ENCODE results near the gene BRD1.
"Not testable (repeated sequence)": the region's sequence is repeated elsewhere in the genome, so short reads cannot be mapped to it uniquely, and the experiment has no call there.

Gene BRD1

DNA sequence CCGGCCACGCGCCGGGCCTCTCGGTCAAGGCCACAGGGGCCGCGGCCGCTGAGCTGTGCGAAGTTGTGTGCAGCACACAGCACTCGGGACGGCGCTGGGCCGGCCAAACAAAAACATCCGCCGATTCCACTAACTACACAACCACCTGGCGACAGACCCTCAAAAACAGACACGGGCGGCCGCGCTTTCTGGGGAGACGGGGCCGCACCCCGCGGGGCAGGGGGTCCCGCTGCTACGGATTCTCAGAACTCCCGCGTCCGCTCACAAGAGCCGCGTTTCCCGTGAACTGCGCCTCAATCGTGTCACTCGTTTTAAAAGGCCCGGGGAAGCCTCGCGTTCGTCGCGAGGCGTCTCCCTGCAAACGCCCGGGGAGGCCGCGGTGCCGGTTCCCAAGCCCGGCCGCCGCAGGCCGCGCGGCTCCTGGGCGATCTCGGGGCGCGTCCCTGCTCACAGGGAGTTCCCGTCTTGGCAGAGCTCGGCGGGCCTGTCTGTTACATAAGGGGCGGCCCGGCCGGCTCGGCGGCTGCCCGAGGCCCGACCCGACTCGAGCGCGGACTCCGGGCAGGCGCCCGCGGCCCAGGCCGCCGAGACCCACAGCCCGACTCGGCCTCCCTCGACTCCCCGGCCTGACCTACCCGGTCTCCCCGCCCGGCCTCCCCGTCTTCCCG lies 936 bp downstream of the BRD1 start:
- DNase-seq (ENCODE audit: low read depth in 2 of 2), result no peak

DNA sequence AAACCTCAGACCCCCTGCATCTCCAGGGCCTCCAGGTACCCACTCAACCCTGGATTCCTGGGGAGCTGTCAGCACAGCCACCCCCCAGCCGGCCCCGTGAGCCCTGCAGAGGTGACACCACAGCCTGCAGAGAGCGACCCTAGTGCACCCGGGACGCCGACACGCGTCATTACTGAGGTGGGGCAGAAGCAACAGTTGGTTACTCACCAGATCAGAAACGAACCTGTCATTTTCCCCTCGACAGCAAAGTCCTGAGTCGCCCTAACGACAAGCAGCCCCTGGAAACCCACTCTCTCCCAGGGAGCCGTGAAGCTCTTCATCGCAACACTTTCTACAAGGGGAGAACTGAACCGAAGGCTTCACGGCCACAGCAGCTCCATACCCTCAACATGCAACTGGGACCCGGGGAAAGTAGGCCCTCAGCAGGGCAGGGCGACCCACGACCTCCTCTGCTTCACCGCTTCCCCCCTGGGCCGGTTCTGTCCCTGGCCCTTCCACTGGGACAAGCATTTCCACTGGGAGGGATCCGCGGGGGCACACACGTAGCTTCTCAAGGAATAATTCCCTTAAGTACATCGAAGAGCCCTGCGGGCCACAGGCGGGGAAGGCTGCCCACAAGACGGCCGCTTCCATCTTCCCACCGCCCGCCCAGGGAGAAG lies 1.6 kb downstream of the BRD1 start:
- DNase-seq (ENCODE audit: low read depth in 2 of 2), result peak; percentile 59 to 62

DNA sequence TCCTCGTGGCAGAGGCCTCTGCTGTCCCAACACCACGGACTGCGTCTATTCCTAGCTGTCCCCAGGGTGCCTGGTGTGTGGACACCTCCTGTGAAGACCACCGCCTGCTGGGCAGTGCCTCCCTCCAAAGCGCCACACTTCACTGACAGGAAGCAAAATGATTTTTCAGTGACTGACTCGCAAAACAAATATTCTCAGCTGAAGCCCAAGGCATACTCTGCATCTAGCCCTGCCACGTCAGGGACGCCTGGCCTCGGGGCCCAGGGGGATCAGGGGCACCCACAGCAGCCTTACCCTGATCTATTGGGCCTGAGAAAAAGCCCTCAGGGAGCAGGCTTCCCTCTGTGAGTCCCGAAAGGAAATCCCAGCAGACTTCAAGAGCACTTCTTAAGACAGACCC lies 2.2 kb downstream of the BRD1 start:
- no peak for DNase-seq (ENCODE audit: low read depth in 2 of 2)

DNA sequence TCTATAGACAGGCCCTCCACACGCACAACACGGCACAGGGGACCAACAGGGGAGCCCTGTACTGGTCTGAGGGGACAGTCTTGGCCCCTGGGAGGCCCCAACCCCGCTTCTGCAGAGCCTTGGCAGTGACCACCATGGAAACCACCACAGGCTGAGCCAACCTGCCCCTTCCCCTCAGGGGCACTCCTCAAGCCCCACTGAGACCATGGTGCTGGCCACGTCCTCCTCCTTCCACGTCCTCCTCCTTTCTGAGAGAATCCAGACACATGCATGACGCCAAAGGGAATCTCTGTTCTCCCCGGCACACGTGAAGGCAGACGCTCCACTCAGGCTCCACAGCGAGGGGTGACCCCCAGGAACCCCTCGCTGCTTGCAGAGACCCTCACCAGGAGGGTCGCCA lies 2.7 kb downstream of the BRD1 start:
- DNase-seq (ENCODE audit: low read depth in 2 of 2), result no peak

DNA sequence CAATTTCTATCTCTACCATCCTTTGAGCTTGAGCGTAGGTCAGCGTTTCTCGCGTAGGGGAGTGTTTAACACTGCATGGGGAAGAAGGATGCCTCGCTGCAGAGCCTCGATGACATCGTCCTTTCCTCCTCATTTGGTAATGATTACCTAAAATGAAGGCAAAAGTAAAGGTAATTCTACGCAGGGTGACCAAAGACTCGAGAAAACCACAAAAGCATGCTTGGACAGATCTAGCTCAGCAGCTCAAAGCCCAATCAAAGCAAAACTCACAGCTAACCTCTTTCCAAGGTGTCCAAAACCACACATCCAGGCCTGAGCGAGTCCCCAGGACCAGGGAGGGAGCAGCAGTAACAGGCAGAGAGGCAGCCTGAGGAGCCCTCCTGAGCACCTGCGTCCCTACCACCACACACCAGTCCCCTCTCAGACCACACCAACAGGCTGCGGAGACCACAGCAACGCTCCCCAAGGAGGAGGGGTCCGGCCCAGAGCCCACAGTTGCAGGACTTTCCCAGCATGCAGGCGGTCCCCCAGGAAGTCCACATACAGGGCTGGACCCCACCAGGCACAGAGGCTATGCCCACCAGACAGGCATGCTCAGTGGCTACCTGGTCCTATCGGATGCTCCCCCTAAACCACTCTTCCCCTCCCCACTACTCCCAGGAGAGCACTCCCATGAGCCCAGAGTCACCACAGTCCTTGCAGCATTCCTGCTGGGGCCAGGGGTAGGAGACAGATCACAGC lies 3.3 kb downstream of the BRD1 start:
- DNase-seq (ENCODE audit: low read depth in 2 of 2), result no peak

DNA sequence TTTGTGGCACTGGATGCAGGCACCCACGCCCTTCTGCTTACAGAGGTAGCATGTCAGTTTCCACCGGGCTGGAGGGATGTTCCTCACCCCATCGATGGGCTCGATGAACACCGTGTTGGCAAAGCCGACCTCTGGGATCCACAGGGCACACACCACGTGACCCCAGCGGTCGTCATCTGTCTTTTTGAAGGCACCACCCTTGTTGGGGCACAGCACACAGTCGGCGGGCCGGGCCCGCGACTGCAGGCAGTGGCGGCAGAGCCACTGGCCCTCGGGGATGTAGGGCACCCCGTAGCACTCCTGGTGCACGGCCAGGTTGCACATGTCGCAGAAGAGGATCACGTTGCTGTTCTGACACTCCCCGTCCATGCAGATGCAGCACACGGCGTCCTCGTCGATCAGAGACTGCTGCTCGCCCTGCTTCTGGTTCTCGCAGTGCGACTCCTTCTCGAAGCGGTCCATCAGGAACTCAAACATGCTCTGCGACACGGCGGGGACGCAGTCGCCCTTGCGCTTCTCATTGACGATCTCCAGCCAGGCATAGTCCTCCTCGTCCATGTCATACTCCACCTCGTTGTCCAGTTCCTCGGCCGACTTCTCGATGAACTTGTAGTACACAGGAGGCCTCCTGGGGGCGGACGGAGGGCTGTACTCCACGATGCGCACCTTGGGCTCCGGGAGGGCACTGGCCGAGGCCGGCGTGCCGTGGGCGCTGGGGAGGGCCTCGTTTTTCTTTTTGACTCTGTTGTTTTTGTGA lies 4.2 kb downstream of the BRD1 start:
- DNase-seq (ENCODE audit: low read depth in 2 of 2), result no peak

DNA sequence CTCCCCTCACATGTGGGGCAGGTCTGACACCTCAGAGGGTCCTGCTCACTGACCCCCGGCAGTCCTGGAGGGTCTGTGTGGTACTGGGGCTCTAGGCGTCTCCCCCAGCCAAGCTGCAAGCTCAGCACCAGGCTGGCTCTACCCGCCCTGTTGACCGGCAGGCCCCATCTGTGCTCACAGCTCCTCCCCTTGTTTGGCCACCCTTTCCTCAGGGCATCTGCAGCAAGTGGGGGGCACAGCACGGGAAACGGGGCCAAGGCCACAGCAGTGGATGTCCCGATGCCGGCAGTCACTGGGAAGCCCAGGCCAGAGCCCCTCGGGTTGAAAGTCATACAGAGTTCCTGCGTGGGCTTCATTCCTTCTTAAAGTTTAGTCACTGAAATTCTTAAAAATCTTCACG lies 5.9 kb downstream of the BRD1 start:
- not testable (repeated sequence) for DNase-seq (ENCODE audit: low read depth in 2 of 2)

DNA sequence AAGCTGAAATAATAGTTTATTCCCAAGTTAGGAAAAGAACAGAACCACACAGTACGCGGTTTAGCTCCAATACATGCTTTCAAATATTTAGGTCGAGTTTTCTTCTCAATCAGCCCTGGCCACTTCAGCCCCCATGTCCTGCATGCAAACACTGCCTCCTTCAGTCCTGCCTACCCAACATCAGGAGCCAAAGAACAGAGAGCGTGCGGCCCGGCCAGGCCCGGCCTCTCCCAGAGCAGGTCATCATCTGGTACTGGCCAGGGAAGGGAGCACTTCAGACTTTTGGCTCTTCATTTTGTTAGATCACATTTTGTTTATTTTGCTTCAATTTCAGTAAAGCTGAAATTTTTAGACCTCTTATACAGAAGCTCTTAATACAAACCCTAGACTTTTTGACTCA lies 6.7 kb downstream of the BRD1 start:
- DNase-seq (ENCODE audit: low read depth in 2 of 2), result no peak

DNA sequence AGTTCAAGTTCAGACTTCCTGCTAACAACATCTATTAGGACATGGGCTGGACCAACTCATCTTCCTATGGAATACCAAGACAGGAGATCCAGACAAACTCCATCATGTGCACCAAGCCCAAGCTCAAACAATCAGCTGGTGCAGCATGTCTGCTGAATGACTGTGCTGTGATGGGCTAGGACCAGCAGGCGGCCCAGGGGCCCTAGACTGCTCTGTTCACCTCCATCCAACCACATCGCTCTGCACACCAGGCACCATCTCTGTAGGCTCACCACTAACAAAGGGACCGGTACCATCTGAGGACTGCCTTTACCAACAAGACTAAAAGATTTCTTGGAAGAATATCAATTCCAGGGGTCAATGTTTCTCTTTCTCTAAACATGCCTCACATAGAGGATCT lies 10.3 kb downstream of the BRD1 start:
- no peak for DNase-seq (ENCODE audit: low read depth in 2 of 2)

DNA sequence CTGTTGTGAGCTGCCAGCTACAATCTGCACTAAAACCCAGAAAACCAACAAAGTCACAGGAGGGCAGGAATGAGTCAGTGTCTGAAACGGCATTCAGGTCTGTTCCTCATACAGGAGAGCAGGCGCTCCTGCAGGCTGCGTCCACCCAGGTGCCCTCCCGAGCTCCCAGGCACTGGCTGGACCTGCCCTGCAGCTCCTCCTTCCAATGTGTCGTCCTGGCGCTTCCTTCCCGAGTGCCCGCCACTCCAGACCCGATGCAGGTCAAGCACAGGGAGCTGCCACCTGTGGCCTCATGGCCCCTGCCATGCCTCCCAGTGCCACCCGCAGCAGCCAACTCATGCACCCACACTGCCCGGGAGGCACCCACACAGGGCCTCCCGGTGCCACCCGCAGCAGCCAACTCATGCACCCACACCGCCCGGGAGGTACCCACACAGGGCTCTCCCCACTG lies 12.0 kb downstream of the BRD1 start:
- DNase-seq (ENCODE audit: low read depth in 2 of 2), result no peak

DNA sequence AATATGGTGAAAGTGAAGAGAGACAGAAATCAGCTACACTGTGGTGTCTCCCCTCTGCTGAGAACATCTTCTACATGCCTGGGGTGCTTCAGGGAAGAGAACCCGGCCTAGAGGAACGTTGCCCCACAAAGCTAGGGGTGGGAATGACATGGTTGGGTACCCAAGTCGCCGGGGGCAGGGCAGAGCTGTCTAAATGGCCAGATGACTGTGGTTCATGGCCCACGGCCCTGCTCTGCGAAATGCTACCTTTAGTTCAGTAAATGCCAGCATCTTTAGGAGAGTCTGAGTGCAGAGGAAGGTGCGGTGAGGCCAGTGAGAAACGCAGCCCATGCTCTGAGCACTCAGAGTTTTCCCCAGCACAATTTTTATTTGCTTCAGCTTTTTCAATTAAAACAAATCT lies 12.8 kb downstream of the BRD1 start:
- no peak for DNase-seq (ENCODE audit: low read depth in 2 of 2)

DNA sequence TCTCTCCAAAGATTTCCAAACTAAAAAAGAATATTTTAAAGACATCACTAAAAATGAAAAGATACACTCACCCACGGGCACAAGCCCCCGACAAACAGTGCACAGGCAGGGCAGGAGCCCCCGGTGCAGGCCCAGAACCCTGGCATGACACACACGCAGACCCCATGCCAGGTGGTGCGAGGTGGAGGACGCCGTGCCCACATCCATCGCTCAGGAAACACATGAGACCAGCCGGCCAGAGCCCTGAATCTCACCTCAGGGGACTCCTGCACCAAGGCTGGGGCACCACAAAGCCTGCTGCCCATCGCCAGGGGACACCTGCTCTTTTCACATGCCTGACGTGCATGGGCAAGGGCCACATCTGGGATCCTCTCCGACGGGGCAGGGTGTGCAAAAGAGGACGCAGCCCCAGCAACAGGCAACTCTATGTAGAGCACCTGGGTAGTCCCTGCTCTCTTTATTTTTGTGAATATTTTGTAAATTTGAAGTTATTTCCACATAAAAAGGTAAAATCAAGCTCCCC lies 13.4 kb downstream of the BRD1 start:
- no peak for DNase-seq (ENCODE audit: low read depth in 2 of 2)

DNA sequence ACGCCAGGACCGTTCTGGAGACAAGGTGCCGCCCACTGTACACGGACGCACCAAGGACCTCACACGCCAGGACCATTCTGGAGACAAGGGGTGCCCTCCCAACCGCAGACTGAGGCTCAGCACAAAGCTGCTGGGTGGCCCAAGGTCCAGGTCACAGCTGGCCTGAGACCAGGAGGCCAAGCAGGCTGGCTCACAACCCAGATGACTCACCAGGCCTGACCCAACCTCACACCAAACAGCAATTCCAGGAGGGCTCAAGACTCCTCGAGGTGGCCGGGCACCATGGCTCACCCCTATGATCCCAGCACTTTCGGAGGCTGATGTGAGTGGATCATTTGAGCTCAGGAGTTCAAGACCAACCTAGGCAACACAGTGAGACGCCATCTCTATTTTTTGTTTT lies 14.8 kb downstream of the BRD1 start:
- DNase-seq (ENCODE audit: low read depth in 2 of 2), result no peak

DNA sequence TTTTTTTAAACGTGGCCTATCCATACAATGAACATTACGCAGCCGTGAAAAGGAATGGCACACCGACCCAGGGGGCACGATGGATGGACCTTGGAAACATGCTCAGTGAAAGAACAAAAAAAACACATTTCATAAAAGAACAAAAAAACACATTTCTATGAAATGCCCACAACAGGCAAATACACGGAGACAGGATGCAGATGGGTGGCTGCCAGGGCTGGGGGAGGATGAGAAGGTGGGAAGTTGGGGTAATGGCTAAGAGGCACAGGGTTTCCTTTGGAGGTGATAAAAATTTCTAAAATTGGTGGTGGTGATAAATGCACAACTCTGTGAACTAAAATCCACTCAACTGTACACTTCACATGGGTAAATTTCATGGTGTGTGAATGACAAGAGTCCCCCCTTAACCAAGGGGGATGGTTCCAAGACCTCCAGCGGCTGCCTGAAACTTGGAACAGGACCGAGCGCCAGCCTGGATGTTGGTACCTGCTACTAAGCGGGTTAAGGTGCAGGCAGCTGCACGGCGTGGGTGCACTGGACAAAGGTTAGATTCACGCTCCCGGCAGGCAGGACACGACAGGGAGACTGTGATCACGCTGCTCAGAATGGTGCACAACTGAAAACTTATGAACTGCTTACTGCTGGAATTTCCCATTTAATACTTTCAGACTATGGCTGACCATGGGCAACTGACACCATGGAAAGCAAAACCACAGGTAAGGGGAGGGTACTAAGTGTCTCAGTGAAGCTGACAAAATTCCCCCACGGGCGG lies 16.5 kb downstream of the BRD1 start:
- no peak for DNase-seq (ENCODE audit: low read depth in 2 of 2)

DNA sequence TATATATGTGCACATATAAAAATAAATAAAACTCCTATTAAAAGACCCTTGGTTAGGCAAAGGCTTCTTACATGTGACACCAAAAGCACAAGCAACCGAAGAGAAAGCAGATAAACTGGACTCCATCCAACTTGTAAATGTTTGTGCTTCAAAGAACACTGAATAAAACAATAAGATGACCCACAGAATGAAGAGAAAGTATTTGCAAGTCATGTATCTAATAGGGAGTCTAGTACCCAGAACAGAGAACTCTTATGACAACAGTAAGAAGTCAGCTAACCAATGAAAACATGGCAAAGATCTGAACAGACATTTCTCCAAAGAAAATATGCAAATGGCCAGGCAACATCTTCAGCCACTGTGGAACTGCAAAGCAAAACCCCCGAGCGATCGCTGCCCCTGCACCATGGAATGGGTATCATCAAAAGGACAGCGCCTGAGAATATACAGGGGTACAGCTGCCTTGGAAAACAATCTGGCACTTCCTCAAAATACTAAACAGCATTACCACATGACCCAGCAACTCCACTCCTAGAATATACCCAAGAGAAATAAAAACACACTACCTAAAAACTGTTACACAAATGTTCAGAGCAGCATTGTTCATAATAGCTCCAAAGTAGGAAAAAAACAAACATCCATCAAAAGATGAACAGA lies 17.2 kb downstream of the BRD1 start:
- no peak for DNase-seq (ENCODE audit: low read depth in 2 of 2)

DNA sequence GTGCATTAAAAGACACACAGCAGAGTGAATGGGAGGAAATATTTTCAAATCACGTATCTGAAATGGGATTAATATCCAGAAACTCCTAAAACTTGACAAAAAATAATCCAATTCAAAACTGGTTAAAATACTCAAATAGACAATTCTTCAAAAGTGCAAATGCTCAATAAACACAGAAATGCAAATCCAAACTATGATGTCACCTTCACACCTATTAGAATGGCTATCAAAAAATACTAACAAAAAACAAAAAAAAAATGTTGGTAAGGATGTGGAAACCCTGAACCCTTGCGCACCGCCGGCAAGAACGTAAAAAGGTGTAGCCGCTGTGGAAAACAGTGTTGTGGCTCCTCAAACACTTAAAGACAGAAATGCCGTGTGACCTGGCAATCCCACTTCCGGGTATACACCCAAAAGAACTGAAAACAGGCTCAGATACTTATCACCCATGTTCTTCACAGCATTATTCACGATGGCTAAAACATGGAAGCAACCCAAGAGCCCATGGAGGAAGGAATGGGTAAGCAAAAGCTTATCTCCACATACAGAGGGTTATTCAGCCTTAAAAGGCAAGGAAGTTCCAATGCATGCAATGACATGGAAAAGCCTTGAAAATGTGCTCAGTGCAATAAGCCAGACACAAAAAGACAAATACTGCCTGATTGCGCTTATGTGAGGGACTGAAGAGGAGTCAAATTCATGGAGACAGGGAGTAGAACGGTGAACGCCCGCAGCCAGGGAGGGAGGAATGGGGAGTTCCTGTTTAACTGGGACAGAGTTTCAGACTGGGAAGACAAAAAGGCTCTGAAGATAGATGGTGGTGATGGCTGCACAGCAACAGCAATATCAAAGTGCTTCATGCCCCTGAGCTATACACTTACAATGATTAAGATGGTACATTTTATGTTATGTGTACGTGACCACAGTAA lies 19.6 kb downstream of the BRD1 start:
- DNase-seq (ENCODE audit: low read depth in 2 of 2), result no peak

DNA sequence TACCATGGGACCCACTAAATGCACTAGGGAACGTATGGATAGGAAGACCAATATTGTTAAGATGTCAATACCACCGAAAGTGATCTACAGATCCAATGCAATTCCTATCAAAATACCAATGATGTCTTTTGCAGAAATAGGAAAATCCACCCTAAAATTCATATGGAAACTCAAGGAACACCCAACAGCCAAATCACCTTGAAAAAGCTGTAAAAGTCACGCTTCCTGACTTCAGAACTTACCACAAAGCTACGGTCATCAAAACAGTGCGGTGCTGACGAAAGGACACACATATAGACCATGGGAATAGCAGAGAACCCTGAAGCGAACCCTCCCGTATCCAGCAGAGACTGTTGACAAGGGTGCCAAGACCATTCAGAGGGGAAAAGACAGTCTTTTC lies 20.5 kb downstream of the BRD1 start:
- no peak for DNase-seq (ENCODE audit: low read depth in 2 of 2)

DNA sequence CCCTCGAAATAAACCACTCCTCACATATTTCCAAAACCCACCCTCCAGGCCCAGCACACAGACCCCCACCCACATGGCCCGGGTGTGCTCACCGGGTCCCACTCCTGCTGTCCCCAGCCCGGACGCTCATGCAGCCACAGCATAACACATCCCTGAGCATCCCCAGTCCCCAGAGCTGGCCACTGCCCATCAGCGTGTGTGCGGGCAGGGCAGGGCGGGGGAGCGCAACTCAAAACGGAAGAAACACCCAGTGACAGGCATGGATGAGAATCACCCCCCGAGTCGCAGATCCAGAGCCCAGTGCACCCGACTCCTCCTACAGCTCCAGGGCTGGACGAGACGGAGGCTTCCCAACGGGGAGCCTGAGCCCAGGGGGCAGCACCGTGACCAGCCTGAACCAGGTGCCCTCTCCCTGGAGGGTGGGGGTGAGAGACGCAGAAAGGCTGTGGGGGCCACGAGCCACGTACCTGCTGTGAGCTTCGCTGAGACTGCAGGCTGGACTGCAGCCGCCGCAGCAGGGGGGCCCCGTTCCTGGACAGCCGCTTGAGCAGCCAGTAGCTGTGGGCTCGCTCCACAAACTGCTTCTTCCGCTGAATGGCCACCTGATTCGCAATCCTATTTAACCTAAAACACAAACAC lies 23.8 kb downstream of the BRD1 start:
- DNase-seq (ENCODE audit: low read depth in 2 of 2), result no peak

DNA sequence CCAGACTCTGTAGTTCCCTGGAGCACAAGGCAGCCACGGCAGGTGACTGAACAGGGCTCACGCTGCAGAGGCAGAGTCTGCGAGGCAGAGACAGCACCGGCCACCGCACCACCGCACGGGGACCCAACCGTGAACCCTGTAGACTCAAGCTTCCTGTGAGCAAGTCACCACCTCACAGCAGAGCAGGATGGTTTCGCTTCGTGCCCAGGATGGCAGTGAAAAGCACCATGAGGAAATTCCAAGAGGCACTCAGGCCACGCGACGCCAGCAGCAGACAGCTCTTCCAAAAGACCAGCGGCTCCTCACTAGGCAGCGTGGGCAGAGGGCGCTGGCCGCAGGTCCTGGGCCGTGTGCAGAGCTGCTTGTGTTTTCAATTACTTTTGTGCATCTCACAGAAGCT lies 24.5 kb downstream of the BRD1 start:
- DNase-seq (ENCODE audit: low read depth in 2 of 2), result no peak

Measured in stimulated activated CD8-positive, alpha-beta memory T cell treated with anti-CD3 and anti-CD28 coated beads, Interleukin-2, amount 100 ng/mL, for 48 hours (primary cell).